Stimulated activated CD4-positive, alpha-beta T cell treated with anti-CD3 and anti-CD28 coated beads, Interleukin-12 subunit alpha, Interleukin-12 subunit beta, amount 100 ng/mL, for 48 hours (primary cell): ENCODE measurements around the gene ADGRV1.
"Not testable (repeated sequence)": the region's sequence is repeated elsewhere in the genome, so short reads cannot be mapped to it uniquely, and the experiment has no call there.

ENCODE experiments used
- DNase-seq, 3 donors: peaks; one replicate each; pipeline ENCODE4 v3.0.0-alpha.2; 2020; ENCODE audit warnings: low read depth in 2 of 3, low spot score in 1 of 3

ADGRV1 gene

GRCh38 chr5:90802474-90803317, 244.1 kb downstream of the ADGRV1 start:
- DNase-seq: peak in 1 of 3 donors; percentile 10

- no peak for DNase-seq
These were observed 244.8 kb downstream of the ADGRV1 start for GRCh38 chr5:90803381-90803780.

GRCh38 chr5:90803876-90804275, 245.3 kb downstream of the ADGRV1 start:
- DNase-seq: no peak

- no peak for DNase-seq
These were observed 248.9 kb downstream of the ADGRV1 start for GRCh38 chr5:90807496-90807895.

- DNase-seq: no peak
These were observed 250.9 kb downstream of the ADGRV1 start for GRCh38 chr5:90809311-90810056.

GRCh38 chr5:90810211-90810610, 251.6 kb downstream of the ADGRV1 start:
- DNase-seq: no peak

- DNase-seq: no peak
These were observed 254.8 kb downstream of the ADGRV1 start for GRCh38 chr5:90813392-90813791.

- not testable (repeated sequence) for DNase-seq
These were observed 263.5 kb downstream of the ADGRV1 start for GRCh38 chr5:90822062-90822461.

- DNase-seq: no peak
These were observed 265.8 kb downstream of the ADGRV1 start for GRCh38 chr5:90824436-90824835.

- no peak for DNase-seq
These were observed 271.5 kb downstream of the ADGRV1 start for GRCh38 chr5:90830058-90830457.

GRCh38 chr5:90833753-90834152, 275.2 kb downstream of the ADGRV1 start:
- DNase-seq: no peak

GRCh38 chr5:90834711-90835110, 276.1 kb downstream of the ADGRV1 start:
- no peak for DNase-seq

GRCh38 chr5:90843443-90843842, 284.8 kb downstream of the ADGRV1 start:
- no peak for DNase-seq

- DNase-seq: no peak
These were observed 286.3 kb downstream of the ADGRV1 start for GRCh38 chr5:90844931-90845330.

GRCh38 chr5:90845723-90846554, 287.3 kb downstream of the ADGRV1 start:
- DNase-seq: no peak

GRCh38 chr5:90847606-90848005, 289.0 kb downstream of the ADGRV1 start:
- DNase-seq: not testable (repeated sequence)

GRCh38 chr5:90849939-90850338, 291.3 kb downstream of the ADGRV1 start:
- DNase-seq: no peak

- no peak for DNase-seq
These were observed 293.9 kb downstream of the ADGRV1 start for GRCh38 chr5:90852531-90852930.

GRCh38 chr5:90853750-90854149, 295.2 kb downstream of the ADGRV1 start:
- DNase-seq: no peak

- DNase-seq: no peak
These were observed 295.6 kb downstream of the ADGRV1 start for GRCh38 chr5:90854169-90854568.

GRCh38 chr5:90855296-90856010, 296.9 kb downstream of the ADGRV1 start:
- no peak for DNase-seq
